Measurements from ENCODE around the gene TEKTIP1.
"Not testable (repeated sequence)": the region's sequence is repeated elsewhere in the genome, so short reads cannot be mapped to it uniquely, and the experiment has no call there.

The TEKTIP1 gene

GRCh38 chr19:3507371-3508120 is 31.4 kb upstream of the TEKTIP1 start:
- peak in 7 of 56 donors; percentile 4 to 36 (median 23) for DNase-seq

- not testable (repeated sequence) for DNase-seq
Measured at GRCh38 chr19:3508121-3508661, 30.8 kb upstream of the TEKTIP1 start.

- no peak for DNase-seq
Measured at GRCh38 chr19:3508771-3509535, 30.0 kb upstream of the TEKTIP1 start.

- no peak for DNase-seq
Measured at GRCh38 chr19:3509566-3509989, 29.4 kb upstream of the TEKTIP1 start.

- DNase-seq, result no peak
Measured at GRCh38 chr19:3510727-3511126, 28.2 kb upstream of the TEKTIP1 start.

- no peak for DNase-seq
Measured at GRCh38 chr19:3511506-3512251, 27.3 kb upstream of the TEKTIP1 start.

GRCh38 chr19:3512562-3513228 is 26.3 kb upstream of the TEKTIP1 start:
- peak in 13 of 56 donors; percentile 7 to 48 (median 16) for DNase-seq

GRCh38 chr19:3513229-3514140 is 25.5 kb upstream of the TEKTIP1 start:
- DNase-seq, result peak in 5 of 56 donors; percentile 13 to 34 (median 20)

GRCh38 chr19:3514930-3515329 is 24.0 kb upstream of the TEKTIP1 start:
- DNase-seq, result no peak

- peak in 1 of 56 donors; percentile 2 for DNase-seq
Measured at GRCh38 chr19:3515891-3516422, 23.0 kb upstream of the TEKTIP1 start.

- DNase-seq, result peak in 9 of 56 donors; percentile 3 to 52 (median 17)
Measured at GRCh38 chr19:3516675-3517207, 22.2 kb upstream of the TEKTIP1 start.

GRCh38 chr19:3517638-3518037 is 21.3 kb upstream of the TEKTIP1 start:
- no peak for DNase-seq

GRCh38 chr19:3518255-3518654 is 20.7 kb upstream of the TEKTIP1 start:
- DNase-seq, result no peak

- no peak for DNase-seq
Measured at GRCh38 chr19:3518659-3519058, 20.3 kb upstream of the TEKTIP1 start.

- no peak for DNase-seq
Measured at GRCh38 chr19:3519126-3519525, 19.8 kb upstream of the TEKTIP1 start.

GRCh38 chr19:3520166-3521103 is 18.5 kb upstream of the TEKTIP1 start:
- no peak for DNase-seq

GRCh38 chr19:3521104-3521445 is 17.9 kb upstream of the TEKTIP1 start:
- no peak for DNase-seq

All from nucleus accumbens (tissue), 56 donors.